ENCODE data around the gene CYTH1. TPM values are rescaled to one million over a fixed set of nuclear protein-coding genes. Genes with fewer than 3 reads are reported as not detected.

The CYTH1 gene
- total and polyA plus RNA-seq, 8 donors: 36.6 to 96.1 (median 41.3) TPM

DNA sequence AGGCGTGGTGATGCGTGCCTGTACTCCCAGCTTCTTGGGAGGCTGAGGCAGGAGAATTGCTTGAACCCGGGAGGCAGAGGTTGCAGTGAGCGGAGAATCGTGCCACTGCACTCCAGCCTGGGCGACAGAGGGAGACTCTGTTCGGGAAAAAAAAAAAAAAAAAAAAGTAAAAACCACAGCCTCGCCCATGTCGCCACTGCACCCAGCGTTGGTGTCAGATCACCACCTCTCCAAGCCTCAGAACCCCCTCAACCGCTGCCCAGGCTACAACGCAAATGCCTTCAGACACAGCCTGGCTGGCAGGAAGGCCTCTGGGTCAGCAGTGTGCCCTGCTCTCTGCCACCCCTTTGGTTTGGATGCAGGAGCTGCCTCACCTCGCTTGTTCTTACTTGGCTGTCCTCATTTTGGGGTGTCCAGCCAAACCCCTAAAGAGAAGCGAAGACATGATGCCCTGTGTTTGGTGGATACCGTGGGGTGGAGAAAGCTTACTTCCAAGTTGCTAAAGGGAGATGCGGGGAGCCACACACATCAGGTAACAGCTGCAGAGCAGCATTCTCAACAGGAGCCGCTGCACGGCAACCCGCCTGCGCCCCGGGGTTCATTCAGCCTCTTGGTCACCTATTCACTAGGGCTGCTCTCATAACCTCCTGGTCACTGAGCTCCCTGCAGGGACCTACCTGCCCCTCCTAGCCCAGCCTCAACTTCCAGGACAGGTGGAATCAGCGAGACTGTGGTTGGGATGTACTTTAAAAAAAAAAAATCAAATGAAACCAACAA lies 13.0 kb upstream of the CYTH1 start:
- Histone ChIP-seq H3K27ac (no peak overlapping the region), H3K4me3 (no peak overlapping the region), H3K4me1 (peaks cover 6 to 33% of the 10 kb centered on the region in 2 donors), H3K27me3 (no peaks in the 10 kb centered on the region), H3K36me3 (peaks cover 3 to 69% of the 10 kb centered on the region in 2 donors), H3K9me3 (no peaks in the 10 kb centered on the region)
- ATAC-seq: no peak
- no peak for DNase-seq
- TF ChIP-seq, protein P1, sequence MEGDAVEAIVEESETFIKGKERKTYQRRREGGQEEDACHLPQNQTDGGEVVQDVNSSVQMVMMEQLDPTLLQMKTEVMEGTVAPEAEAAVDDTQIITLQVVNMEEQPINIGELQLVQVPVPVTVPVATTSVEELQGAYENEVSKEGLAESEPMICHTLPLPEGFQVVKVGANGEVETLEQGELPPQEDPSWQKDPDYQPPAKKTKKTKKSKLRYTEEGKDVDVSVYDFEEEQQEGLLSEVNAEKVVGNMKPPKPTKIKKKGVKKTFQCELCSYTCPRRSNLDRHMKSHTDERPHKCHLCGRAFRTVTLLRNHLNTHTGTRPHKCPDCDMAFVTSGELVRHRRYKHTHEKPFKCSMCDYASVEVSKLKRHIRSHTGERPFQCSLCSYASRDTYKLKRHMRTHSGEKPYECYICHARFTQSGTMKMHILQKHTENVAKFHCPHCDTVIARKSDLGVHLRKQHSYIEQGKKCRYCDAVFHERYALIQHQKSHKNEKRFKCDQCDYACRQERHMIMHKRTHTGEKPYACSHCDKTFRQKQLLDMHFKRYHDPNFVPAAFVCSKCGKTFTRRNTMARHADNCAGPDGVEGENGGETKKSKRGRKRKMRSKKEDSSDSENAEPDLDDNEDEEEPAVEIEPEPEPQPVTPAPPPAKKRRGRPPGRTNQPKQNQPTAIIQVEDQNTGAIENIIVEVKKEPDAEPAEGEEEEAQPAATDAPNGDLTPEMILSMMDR (IDR thresholded peaks at IDR 0.05): no peak
- intact Hi-C loops (cut with DNase I): no loop called here

DNA sequence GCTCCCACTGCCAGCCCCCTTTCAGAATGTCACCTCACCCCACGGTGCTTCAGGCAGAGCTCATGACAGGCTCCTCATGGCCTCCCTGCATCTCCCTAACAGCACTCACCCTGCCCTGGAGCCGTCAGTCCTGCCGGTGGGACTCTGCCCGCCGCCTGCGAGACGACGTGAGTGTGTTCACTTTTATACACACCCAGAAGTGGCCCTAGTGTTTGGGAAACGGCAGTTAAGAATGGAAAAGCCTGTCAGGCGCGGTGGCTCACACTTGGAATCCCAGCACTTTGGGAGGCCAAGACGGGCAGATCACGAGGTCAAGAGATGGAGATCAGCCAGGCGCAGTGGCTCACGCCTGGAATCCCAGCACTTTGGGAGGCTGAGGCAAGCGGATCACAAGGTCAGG lies 12.3 kb upstream of the CYTH1 start:
- Histone ChIP-seq H3K4me1 (peaks cover 12 to 38% of the 10 kb centered on the region in 2 donors), H3K27me3 (no peaks in the 10 kb centered on the region), H3K4me3 (no peak overlapping the region), H3K27ac (no peak overlapping the region), H3K36me3 (peaks cover 3 to 63% of the 10 kb centered on the region in 2 donors), H3K9me3 (no peaks in the 10 kb centered on the region)
- no peak for DNase-seq
- intact Hi-C loops (cut with DNase I): no loop called here
- TF ChIP-seq, protein P1 (IDR thresholded peaks at IDR 0.05): no peak
- no peak for ATAC-seq

DNA sequence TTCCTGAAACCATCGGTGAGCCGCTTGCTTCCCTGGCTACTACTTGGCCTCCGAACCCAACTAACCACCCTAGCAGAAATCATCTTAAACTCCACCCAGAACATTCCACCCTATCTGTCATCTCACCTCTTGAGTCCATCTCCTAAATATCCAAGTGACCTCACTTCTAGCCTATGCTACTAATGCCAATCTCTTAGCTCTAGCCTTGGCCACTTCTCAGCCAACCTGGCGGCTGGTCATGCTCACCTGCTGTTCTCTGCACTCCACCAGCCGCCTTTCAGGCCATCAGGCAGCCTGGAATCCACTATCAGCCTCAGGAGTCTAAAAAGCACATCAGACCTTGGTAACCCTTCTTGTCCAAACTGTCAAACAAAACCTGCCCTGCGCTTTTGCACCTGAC lies 11.9 kb upstream of the CYTH1 start:
- peaks cover 3 to 59% of the 10 kb centered on the region in 2 donors for H3K36me3 ChIP-seq
- intact Hi-C loops (cut with DNase I): no loop called here
- DNase-seq (no peak), ATAC-seq (no peak)
- peaks cover 15 to 38% of the 10 kb centered on the region in 2 donors for H3K4me1 ChIP-seq
- H3K4me3 ChIP-seq: no peak overlapping the region
- no peaks in the 10 kb centered on the region for H3K9me3 ChIP-seq
- TF ChIP-seq, protein P1 (IDR thresholded peaks at IDR 0.05): no peak
- no peaks in the 10 kb centered on the region for H3K27me3 ChIP-seq
- H3K27ac ChIP-seq: no peak overlapping the region

DNA sequence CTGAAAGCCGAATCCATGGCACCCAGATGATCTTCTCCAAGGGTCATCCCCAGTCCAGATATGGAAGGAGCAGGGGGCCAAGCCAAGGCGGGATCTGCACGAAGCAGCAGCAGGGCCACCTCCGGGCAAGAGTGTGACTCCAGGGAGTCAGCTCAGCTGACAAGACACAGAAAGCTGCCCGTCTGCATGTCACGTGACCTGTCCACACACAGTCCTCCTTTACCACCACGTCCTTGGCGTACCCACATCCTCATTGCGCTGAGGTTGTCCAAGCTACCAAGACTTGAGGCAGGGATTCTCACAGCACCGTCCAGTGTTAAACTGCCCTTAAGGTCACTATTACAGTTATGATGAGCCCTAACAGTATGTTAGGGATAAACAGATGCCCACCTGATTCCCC lies 11.3 kb upstream of the CYTH1 start:
- Histone ChIP-seq H3K27ac (no peak overlapping the region), H3K9me3 (no peaks in the 10 kb centered on the region), H3K27me3 (no peaks in the 10 kb centered on the region), H3K36me3 (peaks cover 3 to 53% of the 10 kb centered on the region in 2 donors), H3K4me1 (peaks cover 15 to 38% of the 10 kb centered on the region in 2 donors), H3K4me3 (no peak overlapping the region)
- DNase-seq: no peak
- intact Hi-C loops (cut with DNase I): no loop called here
- TF ChIP-seq, protein P1 (IDR thresholded peaks at IDR 0.05): no peak
- ATAC-seq: no peak

DNA sequence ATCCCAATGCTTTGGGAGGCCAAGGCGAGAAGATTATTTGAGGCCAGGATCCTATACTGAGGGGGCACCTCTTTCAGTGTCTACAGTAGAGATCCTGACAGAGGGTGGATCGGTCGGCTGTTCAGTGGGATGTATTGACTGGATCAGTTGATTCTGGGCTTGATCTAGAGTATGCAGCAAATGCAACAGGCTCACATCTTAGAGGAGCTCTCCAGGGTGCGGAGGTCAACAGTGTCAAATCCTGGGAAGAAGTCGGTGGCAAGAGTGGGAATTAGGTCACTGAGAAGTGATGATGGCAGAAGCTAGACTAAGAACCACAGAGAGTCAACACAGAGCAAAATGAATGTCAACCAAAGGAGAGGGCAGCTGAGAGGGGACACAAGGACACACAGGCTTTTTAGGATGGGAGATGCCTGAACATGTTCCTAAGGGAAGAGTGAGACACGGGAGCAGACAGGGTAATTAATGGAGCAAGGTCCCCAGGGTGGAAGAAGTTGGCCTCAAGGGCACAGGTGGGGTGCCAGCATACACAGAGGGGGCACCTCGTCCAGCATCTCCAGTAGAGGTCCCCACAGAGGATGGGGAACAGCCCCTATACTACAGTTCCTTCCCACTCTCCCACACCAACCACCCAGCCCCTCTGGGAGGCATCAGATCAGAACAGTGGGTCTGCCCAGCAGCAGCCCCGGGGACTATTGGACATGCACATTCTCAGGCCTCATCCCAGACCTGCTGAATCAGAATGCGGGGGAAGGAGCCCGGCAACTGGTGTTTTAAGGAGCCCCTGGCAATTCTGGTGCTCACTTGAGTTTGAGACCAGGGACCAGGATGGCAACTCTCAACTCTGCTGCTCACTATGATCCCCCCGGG lies 10.0 kb upstream of the CYTH1 start:
- peak overlapping the region in 1 of 2 donors; percentile 71 for H3K27ac ChIP-seq
- ATAC-seq: no peak
- DNase-seq: no peak
- TF ChIP-seq, protein P1 (IDR thresholded peaks at IDR 0.05): no peak
- H3K4me1 ChIP-seq: peaks cover 15 to 31% of the 10 kb centered on the region in 2 donors
- intact Hi-C loops (cut with DNase I): no loop called here
- no peaks in the 10 kb centered on the region for H3K27me3 ChIP-seq
- H3K9me3 ChIP-seq: no peaks in the 10 kb centered on the region
- H3K36me3 ChIP-seq: peaks cover 0 to 41% of the 10 kb centered on the region in 2 donors
- no peak overlapping the region for H3K4me3 ChIP-seq

Data from left lung (tissue), 10 donors.